OCI-LY1 (cell line): ENCODE data around the gene NEK4.

Experiments used
- H2AFZ ChIP-seq: fragments of 200-600 bp; sonication (generic), shearing (Covaris generic); 2 replicates; pipeline ENCODE4 v1.6.0; 2014; ENCODE audit warnings: antibody characterized with exemption, mild to moderate bottlenecking, low read length
- H3F3A ChIP-seq: fragments of 200-600 bp; sonication (generic), shearing (Covaris generic); 2 replicates; pipeline ENCODE4 v1.6.0; 2014; ENCODE audit warnings: mild to moderate bottlenecking, antibody characterized with exemption, low read length, moderate library complexity; ENCODE audit not compliant: insufficient read depth
- H3K27ac ChIP-seq: fragments of 200-600 bp; sonication (generic); 2 replicates; pipeline ENCODE4 v1.5.1; 2014; ENCODE audit warnings: low read length, mixed run types, mild to moderate bottlenecking, low read depth; ENCODE audit not compliant: poor library complexity, severe bottlenecking
- H3K27me3 ChIP-seq: fragments of 200-600 bp; sonication (generic); 2 replicates; pipeline ENCODE4 v1.6.0; 2014; ENCODE audit warnings: antibody characterized with exemption, mild to moderate bottlenecking, low read length, moderate library complexity; ENCODE audit not compliant: insufficient read depth
- H3K36me3 ChIP-seq: fragments of 200-600 bp; sonication (generic); 2 replicates; pipeline ENCODE4 v1.6.1; 2014; ENCODE audit warnings: mild to moderate bottlenecking, antibody characterized with exemption, low read length, moderate library complexity, mixed read lengths; ENCODE audit not compliant: insufficient read depth
- H3K4me1 ChIP-seq: fragments of 200-600 bp; sonication (generic); 2 replicates; pipeline ENCODE4 v1.5.1; 2014; ENCODE audit warnings: mild to moderate bottlenecking, low read length, moderate library complexity; ENCODE audit not compliant: insufficient read depth, severe bottlenecking
- H3K4me2 ChIP-seq: fragments of 200-600 bp; sonication (generic), shearing (Covaris generic); 2 replicates; pipeline ENCODE4 v1.6.1; 2014; ENCODE audit warnings: low read length
- H3K4me3 ChIP-seq: fragments of 200-600 bp; sonication (generic); 2 replicates; pipeline ENCODE4 v1.5.1; 2014; ENCODE audit warnings: low read length, low read depth, mild to moderate bottlenecking, mixed read lengths; ENCODE audit not compliant: poor library complexity, severe bottlenecking
- H3K79me2 ChIP-seq: fragments of 200-600 bp; shearing (Covaris generic); 2 replicates; pipeline ENCODE4 v1.6.1; 2016; ENCODE audit warnings: mixed run types, low read length, mixed read lengths; ENCODE audit not compliant: insufficient read depth
- H3K9ac ChIP-seq: fragments of 200-600 bp; sonication (generic), shearing (Covaris generic); 2 replicates; pipeline ENCODE4 v1.6.1; 2014; ENCODE audit warnings: mild to moderate bottlenecking, low read length, mixed read lengths
- H3K9me2 ChIP-seq: fragments of 200-600 bp; sonication (generic), shearing (Covaris generic); 2 replicates; pipeline ENCODE4 v1.6.1; 2014; ENCODE audit warnings: low read depth, mild to moderate bottlenecking, low read length, mixed read lengths
- H3K9me3 ChIP-seq: fragments of 200-600 bp; shearing (Covaris generic); 2 replicates; pipeline ENCODE4 v1.6.1; 2014; ENCODE audit warnings: low read length, mixed read lengths
- H4K20me1 ChIP-seq: fragments of 200-600 bp; sonication (generic), shearing (Covaris generic); 2 replicates; pipeline ENCODE4 v1.6.0; 2016; ENCODE audit warnings: mild to moderate bottlenecking, low read length; ENCODE audit not compliant: insufficient read depth
- CTCF ChIP-seq: fragments of 200-600 bp; sonication (generic), shearing (Covaris generic); IDR thresholded peaks from 2 replicates; pipeline ENCODE4 v1.5.1; 2017; ENCODE audit warnings: mild to moderate bottlenecking, antibody characterized with exemption, low read length, moderate library complexity, mixed read lengths
- EZH2 ChIP-seq: fragments of 200-600 bp; sonication (generic), shearing (Covaris generic); IDR thresholded peaks from 2 replicates; pipeline ENCODE4 v1.8.0; 2017; ENCODE audit warnings: borderline replicate concordance, mixed run types, mild to moderate bottlenecking, antibody characterized with exemption, low read length, moderate library complexity, mixed read lengths

Gene NEK4

GRCh38 chr3:52790741-52791140 is 20.0 kb upstream of the NEK4 start:
- Histone ChIP-seq H3K27ac (no peak overlapping the region), H3K9ac (no peak overlapping the region), H3F3A (no peaks in the 10 kb centered on the region), H3K36me3 (no peaks in the 10 kb centered on the region), H3K9me2 (no peaks in the 10 kb centered on the region), H3K4me3 (no peak overlapping the region), H3K9me3 (no peaks in the 10 kb centered on the region), H3K79me2 (no peaks in the 10 kb centered on the region), H3K27me3 (no peaks in the 10 kb centered on the region), H3K4me1 (no peaks in the 10 kb centered on the region), H4K20me1 (no peaks in the 10 kb centered on the region), H2AFZ (no peak overlapping the region), H3K4me2 (no peak overlapping the region)
- no peak for TF ChIP-seq EZH2
- no peak for TF ChIP-seq CTCF

- H3K9ac ChIP-seq = no peak overlapping the region
- H3K79me2 ChIP-seq = no peaks in the 10 kb centered on the region
- H4K20me1 ChIP-seq = no peaks in the 10 kb centered on the region
- H3K4me3 ChIP-seq = no peak overlapping the region
- no peaks in the 10 kb centered on the region for H3K27me3 ChIP-seq
- no peaks in the 10 kb centered on the region for H3K36me3 ChIP-seq
- no peak overlapping the region for H3K27ac ChIP-seq
- H3F3A ChIP-seq = no peaks in the 10 kb centered on the region
- TF ChIP-seq CTCF = no peak
- TF ChIP-seq EZH2 = no peak
- no peaks in the 10 kb centered on the region for H3K4me1 ChIP-seq
- H3K9me3 ChIP-seq = no peaks in the 10 kb centered on the region
- no peak overlapping the region for H2AFZ ChIP-seq
- H3K4me2 ChIP-seq = no peak overlapping the region
- no peaks in the 10 kb centered on the region for H3K9me2 ChIP-seq
Observed at GRCh38 chr3:52790337-52790736, 19.6 kb upstream of the NEK4 start.

- no peaks in the 10 kb centered on the region for H3K4me1 ChIP-seq
- H3K27ac ChIP-seq = no peak overlapping the region
- H3K27me3 ChIP-seq = no peaks in the 10 kb centered on the region
- no peak overlapping the region for H3K4me2 ChIP-seq
- no peaks in the 10 kb centered on the region for H3K9me2 ChIP-seq
- no peaks in the 10 kb centered on the region for H3K9me3 ChIP-seq
- no peaks in the 10 kb centered on the region for H3K79me2 ChIP-seq
- no peak for TF ChIP-seq EZH2
- no peak for TF ChIP-seq CTCF
- no peak overlapping the region for H3K9ac ChIP-seq
- H4K20me1 ChIP-seq = no peaks in the 10 kb centered on the region
- no peak overlapping the region for H3K4me3 ChIP-seq
- no peak overlapping the region for H2AFZ ChIP-seq
- H3K36me3 ChIP-seq = no peaks in the 10 kb centered on the region
- no peaks in the 10 kb centered on the region for H3F3A ChIP-seq
Observed at GRCh38 chr3:52789746-52790040, 19.0 kb upstream of the NEK4 start.
